GM18517 (cell line): ENCODE measurements around the gene DNAH2.
"Not testable (repeated sequence)": the region's sequence is repeated elsewhere in the genome, so short reads cannot be mapped to it uniquely, and the experiment has no call there.

Experiments
- ATAC-seq: cut with Tn5 transposase; IDR thresholded peaks from one replicate; pipeline ENCODE4 v1.9.1; 2021; ENCODE audit warnings: mild to moderate bottlenecking, moderate library complexity; ENCODE audit not compliant: unreplicated experiment

DNAH2 gene

GRCh38 chr17:7864384-7864783 lies 146.8 kb downstream of the DNAH2 start:
- not testable (repeated sequence) for ATAC-seq

DNA sequence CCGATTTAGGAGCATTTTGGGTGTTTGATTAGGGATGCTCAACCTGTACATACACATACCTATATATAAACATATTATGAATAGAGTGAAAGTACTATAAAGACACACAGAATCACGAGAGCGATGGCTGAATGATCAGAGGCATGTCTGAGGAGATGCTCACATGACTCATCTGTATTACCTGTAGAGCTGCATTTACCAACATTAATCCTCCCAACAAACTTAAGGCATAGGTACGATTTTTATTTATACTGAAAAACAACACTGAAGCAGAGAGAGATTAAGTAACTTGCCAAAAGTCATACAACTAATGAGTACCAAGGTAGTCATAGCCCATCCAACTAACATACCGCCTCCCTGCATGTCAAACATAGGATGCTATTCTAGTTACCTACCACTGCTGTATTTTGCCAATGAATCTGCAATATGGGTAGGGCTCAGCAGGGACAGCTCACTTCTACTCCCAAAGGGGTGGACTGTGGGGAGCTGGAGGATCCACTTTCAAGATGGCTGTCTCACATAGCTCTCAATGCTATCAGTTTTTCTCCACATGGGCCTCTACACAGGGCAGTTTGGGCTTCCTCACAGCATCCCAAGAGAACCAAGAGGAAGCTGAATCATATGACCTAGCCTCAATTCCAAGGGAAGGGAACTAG lies 147.6 kb downstream of the DNAH2 start:
- no peak for ATAC-seq

GRCh38 chr17:7867881-7868329 lies 150.4 kb downstream of the DNAH2 start:
- no peak for ATAC-seq

DNA sequence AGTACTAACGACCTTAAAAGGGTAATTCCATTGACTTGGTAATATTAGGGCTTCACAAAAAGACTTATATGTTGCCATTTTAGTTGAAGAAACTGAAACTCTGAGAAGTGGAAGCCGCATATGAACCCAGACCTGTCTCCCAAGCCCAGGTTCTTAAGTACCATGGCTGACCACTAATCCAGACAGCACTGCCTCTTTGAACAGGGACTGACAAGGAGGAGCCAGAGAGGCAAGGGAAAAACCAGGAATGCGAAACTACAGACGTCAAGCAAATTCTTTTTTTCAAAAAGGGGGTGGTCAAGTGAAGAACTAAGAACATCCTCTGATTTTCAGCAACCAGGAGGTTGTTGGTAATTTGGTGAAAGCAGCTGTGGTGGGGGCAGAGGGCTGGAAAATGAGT lies 155.5 kb downstream of the DNAH2 start:
- ATAC-seq, result no peak

GRCh38 chr17:7875804-7876370 lies 158.3 kb downstream of the DNAH2 start:
- no peak for ATAC-seq

DNA sequence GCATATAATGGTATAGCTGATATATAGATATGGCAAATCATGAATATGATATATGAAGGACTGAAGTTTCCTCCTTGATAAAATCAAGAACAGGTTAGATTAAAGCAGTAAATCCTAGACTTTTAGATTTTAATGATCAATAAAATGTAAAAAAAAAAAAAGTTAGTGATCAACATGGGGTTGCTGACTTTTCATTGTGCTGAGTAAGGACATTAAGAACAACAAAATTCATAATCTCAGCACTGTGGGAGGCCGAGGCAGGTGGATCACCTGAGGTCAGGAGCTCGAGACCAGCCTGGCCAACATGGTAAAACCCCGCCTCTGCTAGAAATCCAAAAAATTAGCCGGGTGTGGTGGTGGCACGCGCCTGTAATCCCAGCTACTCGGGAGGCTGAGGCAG lies 160.7 kb downstream of the DNAH2 start:
- no peak for ATAC-seq

GRCh38 chr17:7880076-7880868 lies 162.7 kb downstream of the DNAH2 start:
- no peak for ATAC-seq

- ATAC-seq, result no peak
Measured at GRCh38 chr17:7881276-7882054, 163.9 kb downstream of the DNAH2 start.

GRCh38 chr17:7882068-7882467 lies 164.5 kb downstream of the DNAH2 start:
- ATAC-seq, result no peak

- no peak for ATAC-seq
Measured at GRCh38 chr17:7882629-7883028, 165.1 kb downstream of the DNAH2 start.
